ENCODE data around the gene GCGR. TPM values are rescaled to one million over a fixed set of nuclear protein-coding genes. Genes with fewer than 3 reads are reported as not detected.

Gene GCGR
- total and polyA plus RNA-seq, 2 experiments from 2014 or later = 0.17 to 0.23 TPM

- no peak for TF ChIP-seq ZNF462 (CRISPR knock-in tag; IDR thresholded peaks at IDR 0.05)
These were observed 25.9 kb downstream of the GCGR start (continued) for GRCh38 chr17:81829858-81830257.

GRCh38 chr17:81831563-81831956, 27.6 kb downstream of the GCGR start:
- H3K36me3 Mint-ChIP-seq (ENCODE audit: low read depth) = peaks cover 3% of the 10 kb centered on the region; the same call in 2 of the 3 replicates
- no peaks in the 10 kb centered on the region; the same call in 1 of the 2 replicates for H4K20me1 ChIP-seq (replicated peaks; ENCODE audit: insufficient read depth)
- no peak for ATAC-seq
- TF ChIP-seq ZNF462 (CRISPR knock-in tag; IDR thresholded peaks at IDR 0.05) (no peak), EZH2 (IDR thresholded peaks at IDR 0.05; ENCODE audit: low read depth, unreplicated experiment) (no peak), STAT1 (IDR thresholded peaks at IDR 0.05; ENCODE audit: unreplicated experiment) (no peak), POLR2AphosphoS5 (IDR thresholded peaks at IDR 0.05; ENCODE audit: low read depth) (no peak), CTCF (conservative IDR thresholded peaks at IDR 0.05; ENCODE audit: low read depth in 2 of 2) (no peak), ZNF331 (CRISPR knock-in tag; IDR thresholded peaks at IDR 0.05; ENCODE audit: low read depth) (no peak), CREB1 (CRISPR knock-in tag; IDR thresholded peaks at IDR 0.05; ENCODE audit: low read depth) (no peak), EZH2phosphoT487 (IDR thresholded peaks at IDR 0.05; ENCODE audit: unreplicated experiment) (no peak)

More at GRCh38 chr17:81831563-81831956, 27.6 kb downstream of the GCGR start:
- no peak overlapping the region for H3K27ac Mint-ChIP-seq
- H3K4me3 Mint-ChIP-seq = peak overlapping the region; percentile 87
- Histone ChIP-seq H3K27ac (ENCODE audit: low read depth) (no peak overlapping the region), H3F3A (replicated peaks; ENCODE audit: low read depth) (peaks cover 21% of the 10 kb centered on the region; the same call in 1 of the 2 replicates), H3K4me2 (peak overlapping the region; percentile 96), H2AFZ (no peak overlapping the region), H3K9me2 (ENCODE audit: insufficient read depth) (no peaks in the 10 kb centered on the region), H3K27me3 (ENCODE audit: insufficient read depth) (no peaks in the 10 kb centered on the region), H3K4me1 (ENCODE audit: insufficient read depth) (peaks cover 11% of the 10 kb centered on the region), H3K36me3 (ENCODE audit: insufficient read depth) (no peaks in the 10 kb centered on the region), H3K79me2 (replicated peaks; ENCODE audit: insufficient read depth) (peaks cover 9% of the 10 kb centered on the region), H3K4me3 (peak overlapping the region; percentile 84; the same call in 1 of the 2 replicates)
- peaks cover 20% of the 10 kb centered on the region for H3K4me1 Mint-ChIP-seq
- H3K27me3 Mint-ChIP-seq (ENCODE audit: insufficient read depth, low read depth, poor library complexity) = peaks cover 9% of the 10 kb centered on the region
- no peaks in the 10 kb centered on the region for H3K9me3 Mint-ChIP-seq
- DNase-seq (ENCODE audit: low spot score) = no peak

Measured in GM23338 (cell line).